Fibroblast of the conjunctiva (primary cell): ENCODE results near the gene WFS1.

Experiments used
- DNase-seq: peaks from one replicate; pipeline ENCODE4 v3.0.0-alpha.2; 2010; ENCODE audit warnings: low read depth

WFS1 gene

GRCh38 chr4:6339818-6340445 lies 70.3 kb downstream of the WFS1 start:
- DNase-seq = no peak

- no peak for DNase-seq
These were observed 70.9 kb downstream of the WFS1 start for GRCh38 chr4:6340446-6341015.

DNA sequence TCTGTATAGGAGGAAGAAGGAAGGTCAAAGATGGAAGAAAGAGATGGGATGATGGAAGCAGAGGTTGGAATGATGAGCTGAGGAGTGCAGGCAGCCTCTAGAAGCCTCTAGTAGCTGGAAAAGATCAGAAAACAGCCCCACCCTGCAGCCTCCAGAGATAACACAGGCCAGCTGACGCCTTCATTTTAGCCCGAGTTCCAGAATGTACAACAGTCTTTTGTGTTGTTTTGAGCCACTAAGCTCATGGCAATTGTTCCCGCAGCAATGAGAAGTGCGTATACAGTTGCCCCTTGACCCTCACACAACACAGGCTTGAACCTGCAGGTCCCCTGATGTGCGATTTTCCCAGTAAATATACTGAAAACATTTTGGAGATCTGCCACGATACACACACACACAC lies 72.0 kb downstream of the WFS1 start:
- DNase-seq = no peak

DNA sequence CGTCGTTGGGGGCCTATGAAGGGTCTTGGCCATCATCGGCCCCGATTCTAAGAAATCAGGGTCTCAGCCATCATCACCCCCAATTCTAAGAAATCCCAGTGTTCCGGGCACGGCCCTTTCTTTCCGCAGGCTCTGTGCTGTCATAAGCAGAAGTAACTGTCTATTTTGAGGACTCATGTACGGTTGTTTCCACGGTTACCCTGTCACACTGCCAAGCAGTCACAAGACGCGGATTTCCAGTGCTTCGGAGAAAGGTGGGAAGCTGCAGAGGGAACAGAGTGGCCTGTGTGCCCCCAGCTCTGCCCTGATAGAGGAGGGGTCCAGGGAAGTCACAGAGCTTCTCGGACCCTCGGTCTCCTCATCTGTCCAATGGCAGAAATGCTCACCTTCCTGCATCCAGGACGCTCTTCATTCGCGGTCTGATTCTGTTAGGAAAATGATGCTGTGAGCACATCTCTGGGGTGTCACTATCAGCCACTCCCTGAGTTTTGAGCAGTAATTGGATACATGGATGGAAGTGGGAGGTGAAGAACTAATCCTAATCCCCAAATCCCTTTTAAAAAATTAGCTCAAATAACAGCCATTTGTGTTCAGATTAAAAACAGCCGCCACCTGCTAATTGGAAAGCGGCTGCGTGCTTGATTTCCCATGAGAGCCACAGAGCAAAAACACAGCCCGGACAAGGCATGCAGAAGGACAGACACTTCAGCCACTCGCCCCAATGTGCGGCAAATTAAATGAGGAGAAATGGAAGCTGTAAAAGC lies 73.1 kb downstream of the WFS1 start:
- DNase-seq = no peak

DNA sequence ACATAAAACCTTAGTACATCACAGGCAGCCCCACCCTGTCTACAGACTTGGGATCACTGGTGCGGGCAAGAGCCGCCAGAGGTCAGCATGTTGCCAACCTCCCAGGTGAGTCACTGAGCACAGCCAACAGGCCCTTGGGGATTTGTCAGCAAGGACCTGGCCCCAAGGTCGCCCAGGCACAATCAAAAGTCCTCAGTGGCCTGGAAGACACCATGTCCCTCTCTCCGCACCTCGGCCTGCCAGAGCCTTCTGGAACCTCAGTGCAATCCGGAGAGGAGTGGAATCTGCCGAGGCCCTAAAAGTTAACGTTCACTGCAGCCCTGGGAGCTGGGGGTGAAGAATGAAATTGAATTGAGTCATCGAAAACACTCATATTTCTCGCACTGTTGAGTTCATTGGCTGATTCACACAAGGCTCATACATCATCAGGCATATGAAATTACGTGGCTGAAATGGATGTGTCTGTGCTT lies 74.3 kb downstream of the WFS1 start:
- no peak for DNase-seq

GRCh38 chr4:6345096-6345830 lies 75.6 kb downstream of the WFS1 start:
- DNase-seq = no peak

GRCh38 chr4:6345866-6346265 lies 76.2 kb downstream of the WFS1 start:
- no peak for DNase-seq

DNA sequence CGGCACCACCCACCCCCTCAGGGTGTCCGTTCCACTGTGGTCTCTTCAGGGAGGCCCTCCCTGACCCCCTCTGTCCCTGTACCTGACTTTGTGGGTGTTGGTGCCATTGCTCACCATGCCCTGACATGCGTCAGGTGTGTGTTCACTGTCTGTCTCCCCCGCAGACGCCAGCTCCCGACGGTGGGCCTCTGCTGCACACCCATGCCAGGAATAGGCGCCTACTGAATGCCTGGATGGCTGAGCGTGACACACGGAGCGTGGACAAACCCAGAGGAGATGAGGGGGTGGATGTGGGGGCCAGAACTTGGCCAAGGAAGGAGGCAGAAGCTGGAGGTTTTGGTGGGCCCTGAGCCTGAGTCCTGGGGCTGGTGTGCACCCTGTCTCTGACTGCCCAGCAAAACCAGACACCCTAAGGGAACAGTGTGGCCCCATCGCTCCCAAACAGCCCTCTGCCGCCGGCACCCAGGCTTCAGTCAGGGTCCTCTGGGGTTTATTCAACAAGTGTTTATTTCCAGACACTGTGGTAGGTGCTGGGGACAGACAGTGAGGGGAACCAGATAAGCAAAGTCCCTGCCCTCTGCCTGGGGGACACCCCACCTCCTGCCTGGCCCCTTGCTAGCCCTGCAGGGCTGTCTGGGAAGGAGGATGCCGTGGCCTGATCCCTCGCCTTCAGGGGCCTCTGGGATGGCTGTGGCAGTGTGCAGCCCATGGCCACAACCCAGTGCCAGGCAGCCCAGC lies 76.9 kb downstream of the WFS1 start:
- no peak for DNase-seq

DNA sequence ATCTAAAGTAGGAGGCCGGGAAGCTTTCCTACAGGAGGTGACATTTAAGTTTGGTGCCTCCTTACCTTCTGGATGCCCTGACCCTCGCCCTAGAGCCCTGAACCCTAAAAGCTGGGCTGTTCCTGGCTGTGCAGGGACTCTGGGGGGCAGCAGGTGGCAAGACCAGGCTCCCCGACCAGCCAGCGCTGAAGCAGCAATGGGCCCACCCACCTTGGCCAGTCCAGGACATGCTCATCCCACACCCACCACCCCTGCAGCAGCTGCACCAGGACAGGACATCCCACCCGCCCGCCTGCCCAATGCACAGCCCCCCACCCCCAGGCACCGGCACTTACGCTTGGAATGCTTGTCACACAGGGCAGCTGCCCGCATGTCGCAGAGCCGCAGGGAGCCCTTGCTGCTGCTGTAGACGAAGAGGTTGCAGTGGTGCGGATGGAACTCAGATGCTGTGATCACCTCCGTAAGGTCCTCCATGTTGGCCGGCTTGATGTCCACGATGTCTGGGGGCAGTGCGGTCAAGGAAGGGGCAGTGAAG lies 77.9 kb downstream of the WFS1 start:
- DNase-seq = no peak

DNA sequence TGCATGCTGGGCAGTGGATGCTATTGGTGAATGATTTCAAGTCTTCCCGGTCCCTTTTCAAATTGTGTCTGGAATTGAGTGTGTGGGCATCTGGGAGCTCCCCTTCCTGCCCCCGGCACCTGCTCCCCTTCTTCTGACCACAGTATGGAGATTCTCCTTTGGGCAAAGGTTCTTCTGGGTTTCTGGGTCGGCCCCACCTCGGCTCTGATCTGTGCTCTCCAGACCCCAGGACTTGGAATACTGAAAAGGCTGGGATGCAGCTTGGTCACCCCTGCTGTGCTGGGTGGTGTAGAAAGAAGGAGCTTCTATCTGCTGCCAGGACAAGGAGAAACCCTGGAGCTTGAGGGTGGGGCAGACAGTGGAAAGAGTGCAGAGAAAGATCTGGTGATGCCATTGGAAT lies 78.8 kb downstream of the WFS1 start:
- no peak for DNase-seq

- no peak for DNase-seq
These were observed 80.4 kb downstream of the WFS1 start for GRCh38 chr4:6349896-6350603.

- no peak for DNase-seq
These were observed 81.0 kb downstream of the WFS1 start for GRCh38 chr4:6350646-6351045.

DNA sequence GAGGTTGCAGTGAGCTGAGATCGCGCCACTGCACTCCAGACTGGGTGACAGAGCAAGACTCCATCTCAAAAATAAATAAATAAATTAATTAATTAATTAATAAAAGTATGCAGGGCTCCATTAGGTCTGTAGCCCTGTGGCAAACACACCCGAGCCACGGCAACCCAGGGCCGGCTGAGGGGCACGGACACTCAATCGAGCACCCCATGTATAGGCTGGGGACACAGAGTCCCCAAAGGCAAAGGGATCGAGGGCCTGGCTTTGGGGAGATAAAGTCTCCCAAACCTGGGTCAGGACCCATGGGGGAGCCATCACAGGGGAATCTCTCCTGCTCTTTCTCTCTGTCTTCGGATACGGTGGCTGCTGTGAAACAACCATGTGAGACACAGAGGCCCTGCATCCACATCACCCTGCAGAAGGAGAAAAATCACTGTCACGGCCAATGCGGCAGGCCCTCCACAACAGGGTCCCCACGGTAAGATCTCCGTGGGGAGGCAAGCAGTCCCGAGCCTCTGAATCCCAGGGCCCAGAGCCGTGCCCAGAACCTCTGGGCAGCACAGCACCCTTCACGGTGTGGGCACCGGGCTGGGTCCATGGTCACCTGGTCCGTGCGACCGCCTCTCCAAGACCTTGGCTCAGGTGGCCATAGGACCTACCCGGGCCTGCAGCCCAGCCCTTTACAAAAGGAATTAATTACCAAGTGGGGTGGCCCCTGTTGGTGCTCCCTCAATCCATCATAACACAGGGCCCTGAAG lies 81.8 kb downstream of the WFS1 start:
- no peak for DNase-seq

- no peak for DNase-seq
These were observed 82.5 kb downstream of the WFS1 start for GRCh38 chr4:6352031-6352692.
